Measurements from ENCODE around the gene XRN2. TPM values are rescaled to one million over a fixed set of nuclear protein-coding genes. Genes with fewer than 3 reads are reported as not detected.
A peak's percentile ranks its signal among the peaks of the same experiment; 100 is the strongest.

XRN2 gene
- total RNA-seq, 1 donor from 2014 or later: 76.4 TPM

DNA sequence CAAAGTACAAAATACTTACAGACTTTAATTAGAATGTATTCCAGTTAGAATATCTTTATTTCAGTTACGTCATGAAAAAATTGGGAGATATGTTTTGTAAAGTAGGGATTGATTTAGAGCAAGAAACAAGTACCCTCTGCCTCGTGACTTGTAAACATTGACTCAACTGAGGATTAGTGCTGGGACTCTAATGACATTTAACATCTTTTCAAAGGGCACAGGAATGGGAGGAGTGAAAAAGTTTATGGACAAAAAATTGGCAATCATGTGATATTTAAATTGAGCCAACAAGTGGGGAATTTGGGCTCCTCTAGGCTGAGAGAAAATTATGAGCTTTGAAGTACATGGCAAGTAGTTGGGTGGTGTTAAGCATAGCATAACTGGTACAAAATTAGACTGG lies 68.9 kb downstream of the XRN2 start:
- Mint-ChIP-seq H3K9me3 (ENCODE audit: unreplicated experiment) (no peaks in the 10 kb centered on the region), H3K27ac (ENCODE audit: unreplicated experiment) (no peak overlapping the region), H3K4me3 (ENCODE audit: unreplicated experiment) (no peak overlapping the region), H3K36me3 (ENCODE audit: low read depth, unreplicated experiment) (no peaks in the 10 kb centered on the region), H3K4me1 (ENCODE audit: unreplicated experiment) (peaks cover 6% of the 10 kb centered on the region), H3K27me3 (ENCODE audit: unreplicated experiment) (peaks cover 2% of the 10 kb centered on the region)
- DNase-seq (ENCODE audit: low spot score): no peak
- TF ChIP-seq, protein P1, sequence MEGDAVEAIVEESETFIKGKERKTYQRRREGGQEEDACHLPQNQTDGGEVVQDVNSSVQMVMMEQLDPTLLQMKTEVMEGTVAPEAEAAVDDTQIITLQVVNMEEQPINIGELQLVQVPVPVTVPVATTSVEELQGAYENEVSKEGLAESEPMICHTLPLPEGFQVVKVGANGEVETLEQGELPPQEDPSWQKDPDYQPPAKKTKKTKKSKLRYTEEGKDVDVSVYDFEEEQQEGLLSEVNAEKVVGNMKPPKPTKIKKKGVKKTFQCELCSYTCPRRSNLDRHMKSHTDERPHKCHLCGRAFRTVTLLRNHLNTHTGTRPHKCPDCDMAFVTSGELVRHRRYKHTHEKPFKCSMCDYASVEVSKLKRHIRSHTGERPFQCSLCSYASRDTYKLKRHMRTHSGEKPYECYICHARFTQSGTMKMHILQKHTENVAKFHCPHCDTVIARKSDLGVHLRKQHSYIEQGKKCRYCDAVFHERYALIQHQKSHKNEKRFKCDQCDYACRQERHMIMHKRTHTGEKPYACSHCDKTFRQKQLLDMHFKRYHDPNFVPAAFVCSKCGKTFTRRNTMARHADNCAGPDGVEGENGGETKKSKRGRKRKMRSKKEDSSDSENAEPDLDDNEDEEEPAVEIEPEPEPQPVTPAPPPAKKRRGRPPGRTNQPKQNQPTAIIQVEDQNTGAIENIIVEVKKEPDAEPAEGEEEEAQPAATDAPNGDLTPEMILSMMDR (IDR thresholded peaks at IDR 0.05; ENCODE audit: unreplicated experiment): no peak

DNA sequence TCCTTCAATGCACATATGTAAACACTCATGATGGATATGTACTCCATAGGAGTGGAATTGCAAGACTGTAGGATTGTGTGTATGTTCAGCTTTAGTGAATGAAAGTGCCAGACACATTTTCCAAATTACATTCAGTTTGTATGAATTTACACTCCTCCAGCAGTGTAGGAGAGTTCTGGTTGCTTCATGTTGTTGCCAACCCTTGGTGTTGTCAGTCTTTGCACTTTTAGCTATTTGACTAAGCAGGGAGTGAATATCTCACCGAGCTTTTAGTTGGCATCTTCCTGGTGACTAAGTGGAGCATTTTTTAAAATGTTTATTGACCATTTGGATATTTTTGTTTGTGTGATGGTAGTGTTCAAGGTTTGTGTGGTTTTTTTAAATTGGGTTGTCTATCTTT lies 70.3 kb downstream of the XRN2 start:
- no peaks in the 10 kb centered on the region for H3K9me3 Mint-ChIP-seq (ENCODE audit: unreplicated experiment)

GRCh38 chr20:21376626-21377025 lies 73.5 kb downstream of the XRN2 start:
- DNase-seq (ENCODE audit: low spot score): no peak
- H3K9me3 Mint-ChIP-seq (ENCODE audit: unreplicated experiment): no peaks in the 10 kb centered on the region
- H3K27ac Mint-ChIP-seq (ENCODE audit: unreplicated experiment): no peak overlapping the region
- H3K4me3 Mint-ChIP-seq (ENCODE audit: unreplicated experiment): peak overlapping the region; percentile 7
- peaks cover 6% of the 10 kb centered on the region for H3K36me3 Mint-ChIP-seq (ENCODE audit: low read depth, unreplicated experiment)
- TF ChIP-seq, protein P1 (IDR thresholded peaks at IDR 0.05; ENCODE audit: unreplicated experiment): no peak
- H3K27me3 Mint-ChIP-seq (ENCODE audit: unreplicated experiment): no peaks in the 10 kb centered on the region
- H3K4me1 Mint-ChIP-seq (ENCODE audit: unreplicated experiment): peaks cover 6% of the 10 kb centered on the region

More for the DNA sequence above, 70.3 kb downstream of the XRN2 start:
- no peak for DNase-seq (ENCODE audit: low spot score)
- peaks cover 6% of the 10 kb centered on the region for H3K4me1 Mint-ChIP-seq (ENCODE audit: unreplicated experiment)
- no peak overlapping the region for H3K27ac Mint-ChIP-seq (ENCODE audit: unreplicated experiment)
- TF ChIP-seq, protein P1 (IDR thresholded peaks at IDR 0.05; ENCODE audit: unreplicated experiment): no peak
- H3K27me3 Mint-ChIP-seq (ENCODE audit: unreplicated experiment): peaks cover 2% of the 10 kb centered on the region
- no peak overlapping the region for H3K4me3 Mint-ChIP-seq (ENCODE audit: unreplicated experiment)
- H3K36me3 Mint-ChIP-seq (ENCODE audit: low read depth, unreplicated experiment): peaks cover 6% of the 10 kb centered on the region

DNA sequence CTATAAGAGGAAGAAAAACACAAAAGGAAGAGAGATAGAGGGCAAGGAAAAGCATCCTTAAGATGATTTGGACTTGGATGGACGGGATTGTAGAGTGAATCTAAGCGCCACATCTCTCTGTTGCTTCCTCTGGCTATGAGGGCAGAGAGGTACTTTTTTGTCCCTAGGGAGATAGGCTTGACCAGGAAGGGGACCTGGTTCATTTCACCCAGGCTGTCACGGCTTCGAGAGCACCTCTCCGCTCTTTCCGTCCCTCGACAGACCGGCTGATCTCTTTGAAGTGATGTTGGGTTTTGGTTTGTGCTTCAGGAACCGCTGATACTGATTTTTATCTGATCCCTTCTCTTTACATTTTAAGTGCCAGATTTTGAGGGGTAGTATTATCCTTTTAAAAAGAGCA lies 74.6 kb downstream of the XRN2 start:
- peak overlapping the region; percentile 11 for H3K4me3 Mint-ChIP-seq (ENCODE audit: unreplicated experiment)
- H3K4me1 Mint-ChIP-seq (ENCODE audit: unreplicated experiment): peaks cover 6% of the 10 kb centered on the region
- no peak overlapping the region for H3K27ac Mint-ChIP-seq (ENCODE audit: unreplicated experiment)

DNA sequence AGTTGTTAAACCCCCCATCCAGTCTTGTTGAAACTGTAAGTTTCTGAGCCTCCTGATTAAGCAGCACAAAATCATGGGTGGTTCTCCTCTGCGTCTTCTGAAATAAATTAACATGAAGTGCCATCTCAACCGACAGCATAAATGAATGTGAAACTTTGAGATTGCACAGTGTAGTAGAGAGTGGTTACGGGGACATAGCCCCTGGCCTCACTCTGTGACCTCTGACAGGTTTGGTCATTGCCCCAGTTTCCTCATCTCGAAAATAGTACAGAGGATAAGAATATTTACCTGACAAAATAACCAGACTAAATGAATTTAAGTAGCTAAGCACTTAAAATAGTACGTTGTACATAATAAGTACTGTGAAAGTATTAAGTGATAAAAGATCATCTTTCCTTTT lies 75.1 kb downstream of the XRN2 start:
- H3K27me3 Mint-ChIP-seq (ENCODE audit: unreplicated experiment): no peaks in the 10 kb centered on the region
- no peaks in the 10 kb centered on the region for H3K9me3 Mint-ChIP-seq (ENCODE audit: unreplicated experiment)
- H3K4me1 Mint-ChIP-seq (ENCODE audit: unreplicated experiment): peaks cover 6% of the 10 kb centered on the region
- TF ChIP-seq, protein P1 (IDR thresholded peaks at IDR 0.05; ENCODE audit: unreplicated experiment): no peak
- H3K4me3 Mint-ChIP-seq (ENCODE audit: unreplicated experiment): no peak overlapping the region
- H3K36me3 Mint-ChIP-seq (ENCODE audit: low read depth, unreplicated experiment): peaks cover 13% of the 10 kb centered on the region
- H3K27ac Mint-ChIP-seq (ENCODE audit: unreplicated experiment): no peak overlapping the region
- no peak for DNase-seq (ENCODE audit: low spot score)

More for the DNA sequence above, 74.6 kb downstream of the XRN2 start:
- Mint-ChIP-seq H3K9me3 (ENCODE audit: unreplicated experiment) (no peaks in the 10 kb centered on the region), H3K36me3 (ENCODE audit: low read depth, unreplicated experiment) (peaks cover 11% of the 10 kb centered on the region), H3K27me3 (ENCODE audit: unreplicated experiment) (no peaks in the 10 kb centered on the region)
- DNase-seq (ENCODE audit: low spot score): no peak
- TF ChIP-seq, protein P1 (IDR thresholded peaks at IDR 0.05; ENCODE audit: unreplicated experiment): no peak
